Body of pancreas (tissue), 4 donors: ENCODE measurements around the gene SGK1. TPM values are rescaled to one million over a fixed set of nuclear protein-coding genes. Genes with fewer than 3 reads are reported as not detected.

Experiments
- ATAC-seq: fragments of 150-250 bp; one replicate; pipeline ENCODE4 v1.9.1; 2016
- DNase-seq, 4 donors: peaks; one replicate each; pipeline ENCODE4 v3.0.0-alpha.2; 2019
- H3K27ac ChIP-seq, 4 donors: fragments of 200-600 bp; sonication (generic); 1 replicate in 3 of 4; 2 replicates in 1 of 4; pipeline versions ENCODE4 v1.5.1 to v1.6.1; 2016 to 2019; ENCODE audit warnings: mild to moderate bottlenecking in 1 of 4, mixed read lengths in 1 of 4, moderate library complexity in 1 of 4
- H3K27me3 ChIP-seq, 2 donors: fragments of 200-600 bp; sonication (generic); one replicate each; pipeline ENCODE4 v1.6.0; 2016; ENCODE audit warnings: mild to moderate bottlenecking in 1 of 2
- H3K36me3 ChIP-seq, 2 donors: fragments of 200-600 bp; sonication (generic); replicated peaks in 1 of 2; 2 replicates each; pipeline ENCODE4 v1.5.1; 2016; ENCODE audit warnings: low read depth in 2 of 2; ENCODE audit not compliant: insufficient read depth in 1 of 2
- H3K4me1 ChIP-seq: fragments of 200-600 bp; sonication (generic); one replicate; pipeline ENCODE4 v1.6.0; 2016
- H3K4me3 ChIP-seq, 2 donors: fragments of 200-600 bp; sonication (generic); 1 replicate in 1 of 2; 2 replicates in 1 of 2; pipeline ENCODE4 v1.5.1; 2016 to 2019
- H3K9me3 ChIP-seq, 3 donors: fragments of 200-600 bp; sonication (generic); 1 replicate in 2 of 3; 2 replicates in 1 of 3; pipeline ENCODE4 v1.5.1; 2016
- CTCF ChIP-seq, 7 experiments: fragments of 450-650 bp in 4 of 7; fragments of 200-600 bp in 3 of 7; sonication (generic) in 3 of 7; IDR thresholded peaks; one replicate each; pipeline ENCODE4 v1.5.1; 2016 to 2019; ENCODE audit warnings: antibody characterized with exemption in 7 of 7
- POLR2A ChIP-seq, 3 donors: fragments of 450-650 bp; IDR thresholded peaks; one replicate each; pipeline ENCODE4 v1.6.1; 2016; ENCODE audit warnings: antibody characterized with exemption in 3 of 3, mild to moderate bottlenecking in 2 of 3
- WGBS, 2 donors: methylation state at CpG; one replicate each; pipeline ENCODE4 v1.1.5; 2017; 5-methylcytosine and 5-hydroxymethylcytosine counted together
- intact Hi-C: fragments of 100-400 bp; cut with DNase I; formaldehyde crosslinking; loops from one replicate; pipeline ENCODE4 v1.15.1; 2023
- total RNA-seq, 2 donors: library from RNA; depleted of rRNA; stranded (reverse); fragments of >200 nt; gene quantifications; one replicate each; pipeline ENCODE4 v1.1.0, GENCODE V29; 2016

Gene SGK1
- total RNA-seq, 2 donors from 2014 or later: 51.1 to 238 TPM

DNA sequence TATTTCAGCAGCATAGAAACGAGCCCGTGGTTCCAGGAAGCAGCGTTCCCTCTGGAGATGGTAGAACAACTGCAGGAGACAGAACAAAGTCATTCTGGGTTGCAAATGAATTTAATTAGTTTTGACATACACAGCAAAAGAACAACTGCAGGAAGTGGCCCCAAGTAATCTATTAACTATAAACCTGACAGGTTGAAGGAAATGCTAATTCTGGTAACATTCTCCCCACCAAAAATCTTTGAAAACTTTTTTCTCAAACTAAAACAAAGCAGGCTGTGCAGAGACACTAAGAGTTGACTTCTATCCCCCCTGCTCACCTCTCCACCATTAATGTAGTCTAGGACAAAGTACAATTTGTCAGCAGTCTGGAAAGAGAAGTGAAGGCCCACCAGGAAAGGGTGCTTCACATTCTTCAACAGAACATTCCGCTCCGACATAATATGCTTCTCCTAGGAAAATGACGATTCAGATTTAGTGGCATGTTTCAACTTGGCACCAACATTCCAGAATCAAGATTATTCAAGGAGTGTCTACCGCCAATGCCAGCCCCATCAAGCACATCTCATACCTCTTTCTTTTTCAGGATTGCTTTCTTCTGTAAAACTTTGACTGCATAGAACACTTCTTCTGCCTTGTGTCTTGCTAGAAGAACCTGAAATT lies 145.1 kb downstream of the SGK1 start:
- Histone ChIP-seq H3K27ac (peak overlapping the region; percentile 29 to 100 (median 82)), H3K4me1 (peaks cover 54% of the 10 kb centered on the region), H3K4me3 (peak overlapping the region; percentile 21 to 87), H3K9me3 (no peaks in the 10 kb centered on the region), H3K27me3 (no peaks in the 10 kb centered on the region), H3K36me3 (peaks cover 7 to 26% of the 10 kb centered on the region in 2 donors)
- no peak for DNase-seq
- ATAC-seq: no peak
- TF ChIP-seq CTCF (IDR thresholded peaks at IDR 0.05): no peak
- no peak for TF ChIP-seq POLR2A (IDR thresholded peaks at IDR 0.05)
- 7 to 10% methylated on average over 7 of the region's 7 CpGs for WGBS, 2 donors
- intact Hi-C loops: loop anchor here (5.0 kb wide), 1 partner anchor 469 kb away; no protein-coding TSS in a partner anchor

DNA sequence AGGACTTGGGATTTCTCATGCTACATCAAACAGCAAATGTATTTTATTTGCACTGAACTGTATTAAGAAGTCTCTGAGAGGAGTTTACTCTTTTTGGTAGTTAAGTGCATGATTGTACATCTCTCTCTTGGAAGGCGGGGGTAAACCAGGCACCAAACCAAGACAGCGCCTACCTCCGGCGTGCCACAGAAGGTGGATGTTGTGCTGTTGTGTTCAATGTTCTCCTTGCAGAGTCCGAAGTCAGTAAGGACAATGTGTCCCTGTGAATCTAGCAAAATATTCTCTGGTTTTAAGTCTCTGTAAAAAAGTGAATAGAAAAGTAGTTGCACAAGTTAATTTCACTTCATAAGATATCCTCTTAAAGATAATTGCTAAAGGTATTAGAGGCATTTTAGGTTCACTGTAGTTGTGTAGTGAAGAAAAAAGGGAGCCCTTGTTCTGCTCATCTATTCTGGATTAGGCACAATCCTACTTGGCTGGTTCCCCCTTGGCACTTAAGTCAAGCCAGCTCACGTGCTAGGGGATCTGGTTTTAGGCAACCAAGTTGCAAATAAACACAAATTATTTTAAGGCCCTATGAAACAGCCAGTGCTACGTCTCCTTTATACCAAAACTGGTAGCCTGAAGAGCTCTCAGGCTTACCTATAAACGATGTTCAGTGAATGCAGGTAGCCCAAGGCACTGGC lies 145.7 kb downstream of the SGK1 start:
- ATAC-seq: no peak
- Histone ChIP-seq H3K27me3 (no peaks in the 10 kb centered on the region), H3K27ac (peak overlapping the region in 3 of 4 donors; percentile 65 to 100 (median 99)), H3K4me1 (peaks cover 51% of the 10 kb centered on the region), H3K4me3 (peak overlapping the region; percentile 21 to 87), H3K9me3 (no peaks in the 10 kb centered on the region), H3K36me3 (peaks cover 7 to 26% of the 10 kb centered on the region in 2 donors)
- intact Hi-C loops: loop anchor here (5.0 kb wide), 1 partner anchor 470 kb away; no protein-coding TSS in a partner anchor
- TF ChIP-seq POLR2A (IDR thresholded peaks at IDR 0.05) (no peak), CTCF (IDR thresholded peaks at IDR 0.05) (no peak)
- DNase-seq: no peak
- WGBS, 2 donors: 9 to 12% methylated on average over 8 of the region's 8 CpGs

GRCh38 chr6:134171517-134171916 lies 146.4 kb downstream of the SGK1 start:
- Histone ChIP-seq H3K27ac (peak overlapping the region in 3 of 4 donors; percentile 65 to 100 (median 99)), H3K36me3 (peaks cover 7 to 26% of the 10 kb centered on the region in 2 donors), H3K4me1 (peaks cover 51% of the 10 kb centered on the region), H3K9me3 (no peaks in the 10 kb centered on the region), H3K4me3 (peak overlapping the region; percentile 12 to 87), H3K27me3 (no peaks in the 10 kb centered on the region)
- no peak for TF ChIP-seq CTCF (IDR thresholded peaks at IDR 0.05)
- peak in 1 of 3 donors; percentile 30 for TF ChIP-seq POLR2A (IDR thresholded peaks at IDR 0.05)
- intact Hi-C loops: loop anchor here (5.0 kb wide), 1 partner anchor 471 kb away; no protein-coding TSS in a partner anchor
- 14 to 24% methylated on average over 5 of the region's 5 CpGs for WGBS, 2 donors
- no peak for ATAC-seq
- DNase-seq: peak in 1 of 4 donors; percentile 21

DNA sequence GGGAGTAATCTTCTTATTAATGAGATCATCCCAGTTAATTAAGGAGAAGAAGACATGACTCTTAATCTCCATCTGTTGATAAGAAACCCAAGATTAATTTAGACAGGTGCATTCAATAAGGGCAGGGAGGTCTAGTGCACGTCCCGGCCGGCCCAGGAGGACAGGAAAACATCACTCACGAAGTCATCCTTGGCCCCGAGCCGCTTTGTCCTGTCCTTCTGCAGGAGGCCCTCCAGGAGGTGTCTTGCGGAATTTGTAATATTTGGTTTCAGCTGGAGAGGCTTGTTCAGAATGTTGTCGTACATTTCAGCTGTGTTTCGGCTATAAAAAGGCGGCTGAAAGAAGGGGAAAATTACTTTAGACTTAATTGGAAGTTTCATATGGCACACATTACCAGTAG lies 147.1 kb downstream of the SGK1 start:
- WGBS, 2 donors: 6 to 34% methylated on average over 10 of the region's 10 CpGs
- TF ChIP-seq CTCF (IDR thresholded peaks at IDR 0.05): no peak
- no peak for TF ChIP-seq POLR2A (IDR thresholded peaks at IDR 0.05)
- Histone ChIP-seq H3K4me1 (peaks cover 52% of the 10 kb centered on the region), H3K36me3 (peaks cover 7 to 26% of the 10 kb centered on the region in 2 donors), H3K9me3 (no peaks in the 10 kb centered on the region), H3K4me3 (peak overlapping the region in 1 of 2 donors; percentile 87), H3K27ac (peak overlapping the region in 3 of 4 donors; percentile 65 to 100 (median 99)), H3K27me3 (no peaks in the 10 kb centered on the region)
- ATAC-seq (no peak), DNase-seq (peak in 2 of 4 donors; percentile 34 to 36)
- intact Hi-C loops: loop anchor here (5.0 kb wide), 1 partner anchor 471 kb away; no protein-coding TSS in a partner anchor
